Activated CD4-positive, alpha-beta memory T cell treated with anti-CD3 and anti-CD28 coated beads, Interleukin-2, amount 10 ng/mL, durations not matched to agents 7 days and 5 days (primary cell): ENCODE data around the gene BAZ1A. TPM values are rescaled to one million over a fixed set of nuclear protein-coding genes. Genes with fewer than 3 reads are reported as not detected.
"Not testable (repeated sequence)": the region's sequence is repeated elsewhere in the genome, so short reads cannot be mapped to it uniquely, and the experiment has no call there.

ENCODE experiments used
- CTCF ChIA-PET: fragments of 350-600 bp; sonication (Branson Sonifier 250); formaldehyde crosslinking; loops from one replicate; lab custom pipeline; 2021; ENCODE audit warnings: antibody characterized with exemption, inconsistent platforms; lab: Charles Lee
- POLR2A ChIA-PET: fragments of 350-600 bp; sonication (Branson Sonifier 250); formaldehyde crosslinking; loops from one replicate; lab custom pipeline; 2021; ENCODE audit warnings: antibody characterized with exemption; lab: Charles Lee
- DNase-seq: peaks from one replicate; pipeline ENCODE4 v3.0.0-alpha.2; 2020
- H3K27ac Mint-ChIP-seq: one replicate; pipeline ENCODE4 v1.8.0; 2021; ENCODE audit warnings: mild to moderate bottlenecking, mixed read lengths
- H3K27me3 Mint-ChIP-seq: one replicate; pipeline ENCODE4 v1.8.0; 2021; ENCODE audit warnings: mixed read lengths
- H3K36me3 Mint-ChIP-seq: one replicate; pipeline ENCODE4 v1.8.0; 2021; ENCODE audit warnings: low read depth, mixed read lengths
- H3K4me1 Mint-ChIP-seq: one replicate; pipeline ENCODE4 v1.8.0; 2021; ENCODE audit warnings: mixed read lengths
- H3K4me3 Mint-ChIP-seq: one replicate; pipeline ENCODE4 v1.8.0; 2021; ENCODE audit warnings: mild to moderate bottlenecking, mixed read lengths
- H3K9me3 Mint-ChIP-seq: one replicate; pipeline ENCODE4 v1.8.0; 2021; ENCODE audit warnings: mixed read lengths
- total RNA-seq, 2 experiments: library from RNA; stranded (reverse); gene quantifications; one replicate each; pipeline ENCODE4 v1.2.3, GENCODE V29; 2021

Gene BAZ1A
- total RNA-seq, 2 experiments from 2014 or later, result 49.8 to 53.1 TPM

DNA sequence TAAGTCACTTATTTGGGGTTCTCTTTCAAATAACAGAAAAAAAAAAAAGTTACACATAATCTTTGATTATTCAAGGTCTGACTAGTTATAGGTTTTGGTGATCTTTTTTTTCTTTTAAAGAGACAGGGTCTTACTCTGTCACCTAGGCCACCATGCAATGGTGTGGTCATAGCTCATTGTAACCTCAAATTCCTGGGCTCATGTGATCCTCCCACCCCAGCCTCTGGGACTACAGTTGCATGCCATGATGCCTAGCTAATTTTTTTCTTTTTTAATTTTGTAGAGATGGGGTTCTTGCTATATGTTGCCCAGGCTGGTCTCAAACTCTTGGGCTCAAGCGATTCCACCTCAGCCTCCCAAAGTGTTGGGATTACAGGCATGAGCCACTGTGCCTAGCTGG is 104.3 kb downstream of the BAZ1A start:
- Mint-ChIP-seq H3K36me3 (peaks cover 63% of the 10 kb centered on the region), H3K4me1 (peaks cover 3% of the 10 kb centered on the region), H3K27ac (no peak overlapping the region), H3K4me3 (no peak overlapping the region), H3K9me3 (no peaks in the 10 kb centered on the region), H3K27me3 (no peaks in the 10 kb centered on the region)
- DNase-seq, result no peak
- ChIA-PET POLR2A (no interaction called here), CTCF (no interaction called here)

DNA sequence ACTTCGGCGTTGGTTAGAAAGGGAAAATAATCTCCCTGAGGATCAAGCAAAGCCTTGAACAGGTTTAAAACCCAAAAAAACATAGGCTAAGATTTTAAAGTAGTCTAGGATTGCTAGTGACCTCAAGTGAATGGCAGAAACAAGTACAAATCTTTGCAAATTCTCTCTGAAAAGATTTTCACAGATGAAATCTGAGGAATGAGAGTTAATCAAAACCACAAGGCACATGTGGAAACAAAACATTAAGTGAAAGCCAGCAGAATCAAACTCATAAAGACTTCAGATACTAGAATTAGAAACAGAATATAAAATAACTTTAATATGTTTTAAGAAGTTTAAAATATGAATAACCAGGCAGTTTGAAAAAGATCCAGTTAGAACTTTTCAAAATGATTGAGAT is 108.6 kb downstream of the BAZ1A start:
- Mint-ChIP-seq H3K9me3 (no peaks in the 10 kb centered on the region), H3K4me3 (no peak overlapping the region), H3K4me1 (no peaks in the 10 kb centered on the region), H3K36me3 (peaks cover 60% of the 10 kb centered on the region), H3K27ac (no peak overlapping the region), H3K27me3 (no peaks in the 10 kb centered on the region)
- CTCF ChIA-PET, result interaction anchor here (1.5 to 2.6 kb wide), 2 partner anchors 12 to 44 kb away, joined by 3 to 9 read pairs; no protein-coding TSS in a partner anchor
- POLR2A ChIA-PET, result interaction anchor here (1.4 kb wide), 1 partner anchor 24 kb away, joined by 3 read pairs; no protein-coding TSS in a partner anchor
- DNase-seq, result no peak

DNA sequence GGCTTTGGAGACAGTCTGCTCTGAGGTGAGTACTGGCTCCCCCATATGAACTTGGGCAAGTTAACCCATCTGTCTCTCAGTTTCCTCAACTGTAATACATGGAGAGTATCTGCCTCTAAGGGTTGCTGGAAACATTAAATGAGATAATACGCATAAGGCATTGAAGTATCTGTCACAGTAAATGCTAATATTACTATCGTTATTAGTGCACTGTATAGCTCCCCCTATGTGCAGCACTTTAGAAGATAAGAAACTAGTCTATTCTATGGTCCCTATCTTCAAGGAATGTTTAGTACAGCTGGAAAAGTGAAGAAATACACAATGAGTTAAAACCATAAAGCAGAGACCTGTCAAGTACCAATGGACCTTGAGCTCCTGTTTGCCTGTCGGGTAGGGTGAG is 109.1 kb downstream of the BAZ1A start:
- Mint-ChIP-seq H3K9me3 (no peaks in the 10 kb centered on the region), H3K4me3 (no peak overlapping the region), H3K27me3 (no peaks in the 10 kb centered on the region), H3K27ac (no peak overlapping the region), H3K36me3 (peaks cover 62% of the 10 kb centered on the region), H3K4me1 (no peaks in the 10 kb centered on the region)
- CTCF ChIA-PET, result interaction anchor here (1.5 kb wide), 1 partner anchor 12 kb away, joined by 3 read pairs; no protein-coding TSS in a partner anchor
- no peak for DNase-seq
- POLR2A ChIA-PET, result no interaction called here

- Mint-ChIP-seq H3K4me1 (no peaks in the 10 kb centered on the region), H3K27ac (no peak overlapping the region), H3K9me3 (no peaks in the 10 kb centered on the region), H3K4me3 (no peak overlapping the region), H3K36me3 (peaks cover 47% of the 10 kb centered on the region), H3K27me3 (no peaks in the 10 kb centered on the region)
- DNase-seq, result no peak
- ChIA-PET CTCF (no interaction called here), POLR2A (no interaction called here)
These were observed 119.9 kb downstream of the BAZ1A start for GRCh38 chr14:34755215-34755614.

DNA sequence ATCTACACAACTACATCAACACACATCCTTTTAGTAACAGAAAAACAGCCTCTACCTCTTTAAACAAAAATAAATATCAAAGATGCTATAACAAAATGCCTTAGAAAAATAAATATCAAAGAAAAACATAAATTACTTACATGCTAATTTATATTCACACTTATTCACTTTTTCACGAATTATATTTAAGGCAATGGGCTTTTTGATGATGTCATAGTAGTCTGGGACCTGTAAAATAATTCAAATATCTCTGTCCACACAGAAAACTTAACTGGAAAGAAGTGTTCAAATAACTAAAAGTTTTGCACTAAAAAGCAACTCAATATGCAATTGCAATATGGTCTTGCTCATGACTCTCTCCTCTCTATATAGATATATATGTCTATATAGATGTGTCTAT is 120.5 kb downstream of the BAZ1A start:
- POLR2A ChIA-PET, result no interaction called here
- H3K27me3 Mint-ChIP-seq, result no peaks in the 10 kb centered on the region

GRCh38 chr14:34750670-34751069 is 124.5 kb downstream of the BAZ1A start:
- H3K27ac Mint-ChIP-seq, result no peak overlapping the region
- no peaks in the 10 kb centered on the region for H3K27me3 Mint-ChIP-seq
- ChIA-PET CTCF (interaction anchor here (1.9 kb wide), 1 partner anchor 28 kb away, joined by 4 read pairs; no protein-coding TSS in a partner anchor), POLR2A (no interaction called here)
- H3K9me3 Mint-ChIP-seq, result no peaks in the 10 kb centered on the region
- peaks cover 26% of the 10 kb centered on the region for H3K36me3 Mint-ChIP-seq
- H3K4me1 Mint-ChIP-seq, result no peaks in the 10 kb centered on the region
- H3K4me3 Mint-ChIP-seq, result no peak overlapping the region
- DNase-seq, result no peak

More for the DNA sequence above, 120.5 kb downstream of the BAZ1A start:
- Mint-ChIP-seq H3K4me1 (no peaks in the 10 kb centered on the region), H3K36me3 (peaks cover 45% of the 10 kb centered on the region), H3K4me3 (no peak overlapping the region), H3K27ac (no peak overlapping the region), H3K9me3 (no peaks in the 10 kb centered on the region)
- no peak for DNase-seq
- CTCF ChIA-PET, result no interaction called here

GRCh38 chr14:34750233-34750632 is 124.9 kb downstream of the BAZ1A start:
- Mint-ChIP-seq H3K27me3 (no peaks in the 10 kb centered on the region), H3K4me1 (no peaks in the 10 kb centered on the region)
- POLR2A ChIA-PET, result no interaction called here

DNA sequence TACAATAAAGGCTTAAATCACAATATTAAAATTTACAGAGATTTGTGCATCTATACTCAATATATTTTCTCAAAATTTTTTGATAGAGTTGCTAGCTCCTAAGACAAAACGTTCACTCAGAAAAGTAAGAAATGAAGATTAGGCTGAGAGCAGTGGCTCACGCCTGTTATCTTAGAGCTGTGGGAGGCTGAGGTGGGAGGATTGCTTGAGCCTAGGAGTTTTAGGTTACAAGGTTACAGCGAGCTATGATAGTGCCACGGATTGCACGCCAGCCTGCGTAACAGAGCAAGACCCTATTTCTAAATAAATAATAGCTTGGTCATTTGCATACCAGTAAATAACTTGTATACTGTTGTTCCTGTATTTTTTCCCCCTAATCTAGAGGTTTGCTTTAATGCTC is 125.8 kb downstream of the BAZ1A start:
- no peak overlapping the region for H3K4me3 Mint-ChIP-seq
- DNase-seq, result no peak
- H3K27ac Mint-ChIP-seq, result no peak overlapping the region
- no peaks in the 10 kb centered on the region for H3K4me1 Mint-ChIP-seq
- ChIA-PET CTCF (interaction anchor here (1.9 kb wide), 1 partner anchor 26 kb away, joined by 4 read pairs; no protein-coding TSS in a partner anchor), POLR2A (interaction anchor here (0.6 to 1.0 kb wide), 2 partner anchors 16 to 796 kb away, joined by 3 to 6 read pairs; no protein-coding TSS in a partner anchor)
- no peaks in the 10 kb centered on the region for H3K9me3 Mint-ChIP-seq
- no peaks in the 10 kb centered on the region for H3K27me3 Mint-ChIP-seq
- peaks cover 16% of the 10 kb centered on the region for H3K36me3 Mint-ChIP-seq

More at GRCh38 chr14:34750233-34750632, 124.9 kb downstream of the BAZ1A start:
- no peak for DNase-seq
- Mint-ChIP-seq H3K4me3 (no peak overlapping the region), H3K27ac (no peak overlapping the region), H3K9me3 (no peaks in the 10 kb centered on the region), H3K36me3 (peaks cover 22% of the 10 kb centered on the region)
- CTCF ChIA-PET, result interaction anchor here (1.9 kb wide), 1 partner anchor 27 kb away, joined by 4 read pairs; no protein-coding TSS in a partner anchor

DNA sequence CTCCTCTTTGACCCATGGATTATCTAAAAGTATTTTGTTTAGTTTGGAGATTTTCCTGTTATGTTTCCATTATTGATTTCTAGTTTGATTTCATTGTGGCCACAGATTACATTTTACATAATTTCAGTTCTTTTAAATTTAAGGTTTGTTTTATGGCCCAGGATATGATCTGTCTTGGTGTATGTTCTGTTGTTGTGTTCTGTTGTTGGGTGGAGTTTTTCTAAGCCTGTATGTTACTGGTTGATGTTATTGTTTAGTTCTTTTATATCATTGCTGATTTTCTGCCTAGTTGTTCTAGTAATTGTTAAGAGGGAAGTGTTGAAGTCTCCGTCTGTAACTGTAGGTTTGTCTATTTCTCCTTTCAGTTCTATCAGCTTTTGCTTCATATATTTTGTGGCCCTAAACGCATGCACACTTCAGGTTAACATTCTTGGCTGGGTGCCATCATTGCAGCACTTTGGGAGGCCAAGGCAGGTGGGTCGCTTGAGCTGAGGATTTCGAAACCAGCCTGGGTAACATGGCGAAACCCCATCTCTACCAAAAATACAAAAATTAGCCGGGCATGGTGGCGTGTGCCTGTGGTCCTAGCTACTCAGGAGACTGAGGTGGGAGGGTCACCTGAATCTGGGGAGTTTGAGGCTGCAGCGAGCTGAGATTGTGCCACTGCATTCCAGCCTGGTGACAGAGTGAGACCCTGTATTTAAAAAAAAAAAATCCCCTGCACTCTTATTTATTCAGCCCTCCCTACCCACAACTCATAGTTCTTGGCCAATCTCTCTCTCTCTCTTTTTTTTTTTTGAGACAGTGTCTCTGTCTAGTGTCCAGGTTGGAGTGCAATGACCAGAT is 132.7 kb downstream of the BAZ1A start:
- Mint-ChIP-seq H3K4me3 (no peak overlapping the region), H3K27ac (peak overlapping the region; percentile 64), H3K36me3 (peaks cover 7% of the 10 kb centered on the region), H3K4me1 (peaks cover 24% of the 10 kb centered on the region), H3K9me3 (peaks cover 6% of the 10 kb centered on the region), H3K27me3 (peaks cover 7% of the 10 kb centered on the region)
- no peak for DNase-seq
- CTCF ChIA-PET, result no interaction called here
- POLR2A ChIA-PET, result interaction anchor here (0.8 to 1.4 kb wide), 4 partner anchors 25 to 133 kb away, joined by 3 to 4 read pairs (median 4); partner anchors contain the start of gene BAZ1A

GRCh38 chr14:34741840-34742239 is 133.3 kb downstream of the BAZ1A start:
- CTCF ChIA-PET, result no interaction called here
- H3K36me3 Mint-ChIP-seq, result peaks cover 7% of the 10 kb centered on the region
- no peak overlapping the region for H3K4me3 Mint-ChIP-seq
- POLR2A ChIA-PET, result interaction anchor here (0.7 to 1.4 kb wide), 5 partner anchors 19 to 133 kb away, joined by 3 to 4 read pairs (median 4); partner anchors contain the start of gene BAZ1A
- no peak for DNase-seq
- peaks cover 6% of the 10 kb centered on the region for H3K9me3 Mint-ChIP-seq
- H3K27ac Mint-ChIP-seq, result peak overlapping the region; percentile 64
- peaks cover 7% of the 10 kb centered on the region for H3K27me3 Mint-ChIP-seq
- H3K4me1 Mint-ChIP-seq, result peaks cover 24% of the 10 kb centered on the region

- H3K9me3 Mint-ChIP-seq, H3K4me3 Mint-ChIP-seq, H3K36me3 Mint-ChIP-seq, CTCF ChIA-PET, H3K27ac Mint-ChIP-seq, DNase-seq, H3K27me3 Mint-ChIP-seq: not testable (repeated sequence)
- POLR2A ChIA-PET, result interaction anchor here (1.2 kb wide), 1 partner anchor 43 kb away, joined by 3 read pairs; no protein-coding TSS in a partner anchor
- H3K4me1 Mint-ChIP-seq, result peaks cover 24% of the 10 kb centered on the region
These were observed 135.0 kb downstream of the BAZ1A start for GRCh38 chr14:34740139-34740538.

DNA sequence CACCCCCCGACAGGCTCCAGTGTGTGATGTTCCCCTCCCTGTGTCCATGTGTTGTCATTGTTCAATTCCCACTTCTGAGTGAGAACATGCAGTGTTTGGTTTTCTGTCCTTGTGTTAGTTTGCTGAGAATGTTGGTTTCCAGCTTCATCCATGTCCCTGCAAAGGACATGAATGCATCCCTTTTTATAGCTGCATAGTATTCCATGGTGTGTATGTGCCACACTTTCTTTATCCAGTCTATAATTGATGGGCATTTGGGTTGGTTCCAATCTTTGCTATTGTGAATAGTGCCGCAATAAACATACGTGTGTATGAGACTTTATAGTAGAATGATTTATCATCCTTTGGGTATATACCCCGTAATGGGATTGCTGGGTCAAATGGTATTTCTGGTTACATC is 138.1 kb downstream of the BAZ1A start:
- Mint-ChIP-seq H3K4me1 (peaks cover 10% of the 10 kb centered on the region), H3K27me3 (peaks cover 11% of the 10 kb centered on the region), H3K9me3 (peaks cover 13% of the 10 kb centered on the region)
- H3K4me3 Mint-ChIP-seq, H3K27ac Mint-ChIP-seq, H3K36me3 Mint-ChIP-seq, POLR2A ChIA-PET, DNase-seq: not testable (repeated sequence)
- CTCF ChIA-PET, result interaction anchor here (2.4 kb wide), 1 partner anchor 14 kb away, joined by 8 read pairs; no protein-coding TSS in a partner anchor

GRCh38 chr14:34733245-34733644 is 141.9 kb downstream of the BAZ1A start:
- CTCF ChIA-PET, result interaction anchor here (1.2 to 3.1 kb wide), 2 partner anchors 11 to 61 kb away, joined by 4 to 18 read pairs; no protein-coding TSS in a partner anchor
- Mint-ChIP-seq H3K9me3 (peaks cover 6% of the 10 kb centered on the region), H3K4me1 (no peaks in the 10 kb centered on the region), H3K36me3 (no peaks in the 10 kb centered on the region), H3K4me3 (no peak overlapping the region), H3K27me3 (peaks cover 6% of the 10 kb centered on the region), H3K27ac (no peak overlapping the region)
- DNase-seq, result no peak
- POLR2A ChIA-PET, result interaction anchor here (0.9 kb wide), 1 partner anchor 16 kb away, joined by 3 read pairs; no protein-coding TSS in a partner anchor
